ENCODE measurements around the gene ANKRD17. TPM values are rescaled to one million over a fixed set of nuclear protein-coding genes. Genes with fewer than 3 reads are reported as not detected.
A peak's percentile ranks its signal among the peaks of the same experiment; 100 is the strongest.

ANKRD17 gene
- total RNA-seq, 2 experiments from 2014 or later = 42.3 to 44.2 TPM

GRCh38 chr4:73092868-73093267, 165.7 kb downstream of the ANKRD17 start:
- peaks cover 28% of the 10 kb centered on the region for H3K36me3 Mint-ChIP-seq (ENCODE audit: low read depth)
- H3K4me3 Mint-ChIP-seq = no peak overlapping the region
- intact Hi-C loops (cut with micrococcal nuclease) = no loop called here
- no peaks in the 10 kb centered on the region for H3K9me3 Mint-ChIP-seq
- H3K4me1 Mint-ChIP-seq (ENCODE audit: low read depth) = peaks cover 8% of the 10 kb centered on the region
- no peak overlapping the region for H3K27ac Mint-ChIP-seq
- CTCF ChIA-PET = no interaction called here
- DNase-seq = no peak
- no peaks in the 10 kb centered on the region for H3K27me3 Mint-ChIP-seq (ENCODE audit: low read depth)

DNA sequence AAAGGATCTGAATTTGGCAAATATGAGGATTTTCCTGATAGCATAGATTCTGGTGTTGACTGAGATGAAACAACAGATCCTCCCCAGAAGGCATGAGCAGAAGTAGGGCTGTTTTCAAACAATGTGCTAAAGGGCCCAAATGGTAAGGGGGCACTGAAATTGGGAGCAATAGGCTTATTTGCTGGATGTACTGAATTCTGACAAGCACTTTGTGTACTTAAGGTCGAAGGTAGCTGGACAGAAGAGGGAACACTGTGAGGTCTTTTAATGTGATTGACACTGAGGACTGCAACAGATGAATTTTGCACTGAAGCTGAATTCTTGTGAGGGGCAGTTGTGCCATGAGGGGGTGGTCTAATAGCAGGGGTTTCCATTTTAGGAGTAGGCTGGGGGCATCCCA, 167.9 kb downstream of the ANKRD17 start:
- Mint-ChIP-seq H3K36me3 (ENCODE audit: low read depth) (peaks cover 34% of the 10 kb centered on the region), H3K4me1 (ENCODE audit: low read depth) (peaks cover 15% of the 10 kb centered on the region), H3K4me3 (no peak overlapping the region), H3K27ac (no peak overlapping the region), H3K9me3 (no peaks in the 10 kb centered on the region), H3K27me3 (ENCODE audit: low read depth) (no peaks in the 10 kb centered on the region)
- DNase-seq = no peak
- CTCF ChIA-PET = interaction anchor here (1.1 kb wide), 1 partner anchor 8 kb away, joined by 3 read pairs; no protein-coding TSS in a partner anchor
- intact Hi-C loops (cut with micrococcal nuclease) = no loop called here

- Mint-ChIP-seq H3K9me3 (no peaks in the 10 kb centered on the region), H3K4me1 (ENCODE audit: low read depth) (peaks cover 17% of the 10 kb centered on the region), H3K36me3 (ENCODE audit: low read depth) (peaks cover 37% of the 10 kb centered on the region), H3K27me3 (ENCODE audit: low read depth) (no peaks in the 10 kb centered on the region), H3K4me3 (no peak overlapping the region), H3K27ac (no peak overlapping the region)
- intact Hi-C loops (cut with micrococcal nuclease) = no loop called here
- CTCF ChIA-PET = interaction anchor here (1.2 kb wide), 1 partner anchor 169 kb away, joined by 4 read pairs; no protein-coding TSS in a partner anchor
- DNase-seq = no peak
Measured at GRCh38 chr4:73087871-73088270, 170.7 kb downstream of the ANKRD17 start.

DNA sequence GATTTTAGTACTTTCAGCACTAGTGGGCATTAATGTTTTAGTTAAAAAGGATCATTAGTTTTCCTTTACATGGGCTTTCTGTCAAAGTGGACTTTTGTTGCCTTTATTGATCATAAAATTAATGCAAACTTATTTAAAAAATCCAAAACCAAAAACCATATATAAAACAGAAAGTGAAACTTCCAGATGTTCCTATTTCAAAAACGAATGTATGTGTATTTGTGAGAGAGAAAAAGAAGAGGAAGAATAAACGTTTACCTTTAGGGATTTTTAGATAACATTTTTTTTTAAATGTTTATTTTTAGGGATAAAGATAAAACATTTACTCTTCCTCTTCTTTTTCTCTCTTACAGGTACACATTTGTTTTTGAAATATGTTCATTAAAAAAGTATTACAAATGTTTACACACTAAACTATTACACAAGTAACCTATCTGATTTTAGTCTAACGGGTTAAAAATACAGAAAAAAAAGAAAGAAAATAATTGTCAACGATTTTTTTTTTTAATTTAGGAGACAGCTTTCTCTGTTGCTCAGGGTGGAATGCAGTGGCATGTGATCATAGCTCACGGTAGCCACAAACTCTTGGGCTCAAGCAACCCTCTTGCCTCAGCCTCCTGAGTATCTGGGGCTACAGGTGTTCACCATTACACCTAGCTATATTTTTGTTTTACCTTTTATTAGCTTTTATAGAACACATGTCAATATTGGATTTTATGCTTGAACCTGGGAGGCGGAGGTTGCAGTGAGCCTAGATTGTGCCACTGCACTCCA, 172.3 kb downstream of the ANKRD17 start:
- Mint-ChIP-seq H3K4me1 (ENCODE audit: low read depth) (peaks cover 17% of the 10 kb centered on the region), H3K9me3 (no peaks in the 10 kb centered on the region), H3K27ac (no peak overlapping the region), H3K4me3 (peak overlapping the region; percentile 36), H3K27me3 (ENCODE audit: low read depth) (no peaks in the 10 kb centered on the region), H3K36me3 (ENCODE audit: low read depth) (peaks cover 32% of the 10 kb centered on the region)
- CTCF ChIA-PET = interaction anchor here (1.0 kb wide), 2 partner anchors 16 to 171 kb away, joined by 3 read pairs; no protein-coding TSS in a partner anchor
- DNase-seq = no peak
- intact Hi-C loops (cut with micrococcal nuclease) = loop anchor here (1.0 kb wide), 2 partner anchors 17 to 171 kb away; partner anchors contain the start of gene COX18

GRCh38 chr4:73080789-73081188, 177.8 kb downstream of the ANKRD17 start:
- H3K27ac Mint-ChIP-seq = peak overlapping the region; percentile 27
- intact Hi-C loops (cut with micrococcal nuclease) = no loop called here

DNA sequence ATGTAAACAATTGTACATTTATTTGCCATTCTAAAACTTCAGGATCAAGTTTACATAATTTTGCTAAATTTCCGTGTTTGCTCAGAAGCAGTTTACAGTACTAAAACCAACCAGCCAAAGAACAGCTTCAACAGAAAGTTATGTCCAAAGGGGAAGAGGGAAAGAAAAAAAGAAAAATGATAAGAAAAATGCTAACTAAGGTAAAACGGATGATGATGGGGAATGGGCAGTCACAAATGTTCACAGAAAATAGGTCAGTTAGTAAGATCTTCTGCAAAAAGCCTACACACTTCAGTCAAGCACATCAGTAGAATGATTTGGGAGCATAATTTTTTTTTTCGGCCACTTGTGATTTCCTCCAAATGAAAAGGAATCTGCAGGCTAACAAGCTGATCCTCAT, 182.8 kb downstream of the ANKRD17 start:
- Mint-ChIP-seq H3K27me3 (ENCODE audit: low read depth) (no peaks in the 10 kb centered on the region), H3K4me3 (no peak overlapping the region), H3K36me3 (ENCODE audit: low read depth) (peaks cover 28% of the 10 kb centered on the region), H3K4me1 (ENCODE audit: low read depth) (peaks cover 8% of the 10 kb centered on the region), H3K27ac (peak overlapping the region; percentile 34), H3K9me3 (no peaks in the 10 kb centered on the region)
- intact Hi-C loops (cut with micrococcal nuclease) = no loop called here
- no peak for DNase-seq
- CTCF ChIA-PET = no interaction called here

More at GRCh38 chr4:73080789-73081188, 177.8 kb downstream of the ANKRD17 start:
- Mint-ChIP-seq H3K4me1 (ENCODE audit: low read depth) (peaks cover 14% of the 10 kb centered on the region), H3K27me3 (ENCODE audit: low read depth) (no peaks in the 10 kb centered on the region), H3K4me3 (no peak overlapping the region), H3K36me3 (ENCODE audit: low read depth) (peaks cover 35% of the 10 kb centered on the region), H3K9me3 (no peaks in the 10 kb centered on the region)
- CTCF ChIA-PET = interaction anchor here (0.7 kb wide), 1 partner anchor 170 kb away, joined by 3 read pairs; no protein-coding TSS in a partner anchor
- DNase-seq = no peak

- DNase-seq = no peak
- Mint-ChIP-seq H3K27me3 (ENCODE audit: low read depth) (no peaks in the 10 kb centered on the region), H3K4me3 (peak overlapping the region; percentile 72), H3K4me1 (ENCODE audit: low read depth) (peaks cover 21% of the 10 kb centered on the region), H3K27ac (peak overlapping the region; percentile 93), H3K9me3 (no peaks in the 10 kb centered on the region), H3K36me3 (ENCODE audit: low read depth) (peaks cover 7% of the 10 kb centered on the region)
- intact Hi-C loops (cut with micrococcal nuclease) = no loop called here
- CTCF ChIA-PET = interaction anchor here (1.5 to 1.8 kb wide), 2 partner anchors 31 to 187 kb away, joined by 3 to 8 read pairs; no protein-coding TSS in a partner anchor
Measured at GRCh38 chr4:73070074-73070390, 188.6 kb downstream of the ANKRD17 start.

DNA sequence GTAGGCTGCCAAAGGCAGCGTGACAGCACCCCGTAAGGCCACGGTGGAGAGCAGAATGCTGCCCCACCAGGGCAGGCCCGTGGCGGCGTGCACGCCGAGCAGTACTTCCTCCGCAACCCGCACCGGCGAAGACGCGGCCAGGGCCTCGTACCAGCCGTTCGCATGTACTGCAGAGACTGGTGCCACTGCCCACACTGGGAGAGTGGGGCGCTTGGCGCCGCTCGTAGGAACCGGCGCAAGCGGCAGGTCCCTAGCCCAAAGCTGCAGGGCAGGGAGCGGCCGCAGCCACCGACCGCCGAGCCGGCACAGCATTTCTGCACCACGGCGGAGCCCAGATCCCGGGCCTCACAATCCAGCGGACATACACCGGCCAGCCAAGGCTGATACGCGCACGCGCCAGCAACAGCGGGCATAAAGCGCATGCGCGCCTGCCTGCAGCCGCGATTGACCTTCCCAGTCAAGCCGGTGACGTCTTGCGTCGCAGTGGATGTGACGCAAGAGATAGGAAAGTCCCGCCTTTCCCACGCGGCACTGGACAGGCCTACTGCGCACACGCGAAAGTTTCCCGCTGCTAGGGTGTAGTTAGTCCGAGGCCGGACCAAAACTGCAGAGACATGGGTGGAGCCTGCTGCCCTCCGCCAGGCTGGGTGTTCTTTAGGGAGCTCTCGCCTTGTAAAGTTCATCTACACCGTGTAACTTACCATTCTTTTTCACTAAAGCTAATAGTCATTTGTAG, 189.1 kb downstream of the ANKRD17 start, which contains the start of gene COX18:
TSS of gene COX18 (minus strand) at position 379 of the 736 bp plus-strand sequence. CDS start at position 312, 67 bp downstream.
- peak; percentile 97 for DNase-seq
- intact Hi-C loops (cut with micrococcal nuclease) = loop anchor here (1.0 to 2.0 kb wide), 5 partner anchors 17 to 467 kb away; no protein-coding TSS in a partner anchor
- peaks cover 10% of the 10 kb centered on the region for H3K36me3 Mint-ChIP-seq (ENCODE audit: low read depth)
- peak within 1 kb of the TSS; percentile 93 for H3K27ac Mint-ChIP-seq
- no peaks in the 10 kb centered on the region for H3K9me3 Mint-ChIP-seq
- H3K27me3 Mint-ChIP-seq (ENCODE audit: low read depth) = no peaks in the 10 kb centered on the region
- CTCF ChIA-PET = interaction anchor here (1.5 to 1.8 kb wide), 2 partner anchors 31 to 188 kb away, joined by 3 to 8 read pairs; no protein-coding TSS in a partner anchor
- peak within 1 kb of the TSS; percentile 72 for H3K4me3 Mint-ChIP-seq
- H3K4me1 Mint-ChIP-seq (ENCODE audit: low read depth) = peaks cover 24% of the 10 kb centered on the region

DNA sequence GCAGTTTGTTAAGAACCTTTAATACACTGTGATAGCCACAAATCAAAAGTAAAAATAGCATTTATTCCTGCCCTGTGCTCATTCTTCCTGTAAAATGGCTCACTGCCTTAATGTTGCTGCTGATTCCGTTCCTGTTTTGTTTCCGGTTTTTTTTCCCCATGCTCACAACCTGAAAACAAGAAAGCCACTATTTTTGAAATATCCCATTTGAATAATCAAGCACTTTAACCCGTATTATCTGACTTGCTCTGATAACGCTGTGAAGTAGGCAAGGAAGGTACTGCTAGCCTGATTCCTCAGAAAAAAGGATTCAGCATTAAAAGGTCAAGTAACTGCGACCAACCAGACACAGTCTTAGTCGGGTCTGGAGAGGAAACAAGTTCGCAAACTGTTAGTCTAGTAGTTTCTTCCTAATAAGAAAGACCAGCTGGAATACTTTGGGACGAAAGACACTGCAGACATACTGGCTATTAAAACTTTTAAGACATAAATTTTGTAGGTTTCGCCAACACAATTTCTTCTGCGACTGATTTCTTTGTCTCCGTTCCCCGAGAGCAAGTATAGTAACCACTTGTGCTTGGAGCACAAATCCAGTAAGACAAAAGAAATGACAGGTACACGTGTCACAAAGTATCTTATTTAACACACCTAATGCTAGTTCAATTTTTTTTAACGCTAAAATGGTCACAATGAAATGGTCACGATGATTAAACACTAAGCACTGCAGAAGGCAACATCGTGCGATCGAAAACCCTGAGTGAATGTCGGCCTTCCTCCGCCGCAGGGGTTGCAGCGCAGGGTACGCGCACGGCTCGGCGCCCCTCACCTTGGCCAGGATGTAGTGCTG, 189.9 kb downstream of the ANKRD17 start:
- no peaks in the 10 kb centered on the region for H3K27me3 Mint-ChIP-seq (ENCODE audit: low read depth)
- intact Hi-C loops (cut with micrococcal nuclease) = loop anchor here (1.0 to 2.0 kb wide), 7 partner anchors 13 to 468 kb away; no protein-coding TSS in a partner anchor
- DNase-seq = no peak
- H3K9me3 Mint-ChIP-seq = no peaks in the 10 kb centered on the region
- CTCF ChIA-PET = interaction anchor here (1.0 kb wide), 1 partner anchor 190 kb away, joined by 3 read pairs; the partner anchor contains the start of gene ANKRD17
- peak overlapping the region; percentile 93 for H3K27ac Mint-ChIP-seq
- H3K4me3 Mint-ChIP-seq = peak overlapping the region; percentile 72
- peaks cover 13% of the 10 kb centered on the region for H3K36me3 Mint-ChIP-seq (ENCODE audit: low read depth)
- H3K4me1 Mint-ChIP-seq (ENCODE audit: low read depth) = peaks cover 28% of the 10 kb centered on the region

DNA sequence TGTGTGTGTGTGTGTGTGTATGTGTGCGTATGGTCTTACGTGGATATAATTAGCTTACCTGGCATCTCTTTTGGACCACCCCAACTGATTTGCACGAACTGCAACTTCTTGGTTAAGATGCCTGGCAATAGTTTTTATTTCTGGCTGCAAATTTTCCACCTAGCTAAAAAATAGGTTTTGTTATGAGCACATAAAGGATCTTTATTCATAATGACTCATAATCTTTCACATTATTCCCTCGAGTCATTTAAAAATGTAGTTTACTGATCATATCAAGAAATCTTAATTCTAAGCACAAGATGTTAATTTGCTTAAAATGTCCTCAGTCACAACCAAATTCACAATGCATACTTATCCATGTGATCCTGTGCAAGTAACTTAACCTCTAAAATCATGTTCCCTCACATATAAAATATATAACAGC, 190.6 kb downstream of the ANKRD17 start:
- intact Hi-C loops (cut with micrococcal nuclease) = loop anchor here (1.0 to 2.0 kb wide), 3 partner anchors 13 to 469 kb away; no protein-coding TSS in a partner anchor
- peak overlapping the region; percentile 93 for H3K27ac Mint-ChIP-seq
- peaks cover 14% of the 10 kb centered on the region for H3K36me3 Mint-ChIP-seq (ENCODE audit: low read depth)
- CTCF ChIA-PET = interaction anchor here (1.0 kb wide), 1 partner anchor 191 kb away, joined by 3 read pairs; the partner anchor contains the start of gene ANKRD17
- H3K9me3 Mint-ChIP-seq = no peaks in the 10 kb centered on the region
- peak; percentile 63 for DNase-seq
- no peaks in the 10 kb centered on the region for H3K27me3 Mint-ChIP-seq (ENCODE audit: low read depth)
- H3K4me3 Mint-ChIP-seq = peak overlapping the region; percentile 72
- H3K4me1 Mint-ChIP-seq (ENCODE audit: low read depth) = peaks cover 32% of the 10 kb centered on the region

DNA sequence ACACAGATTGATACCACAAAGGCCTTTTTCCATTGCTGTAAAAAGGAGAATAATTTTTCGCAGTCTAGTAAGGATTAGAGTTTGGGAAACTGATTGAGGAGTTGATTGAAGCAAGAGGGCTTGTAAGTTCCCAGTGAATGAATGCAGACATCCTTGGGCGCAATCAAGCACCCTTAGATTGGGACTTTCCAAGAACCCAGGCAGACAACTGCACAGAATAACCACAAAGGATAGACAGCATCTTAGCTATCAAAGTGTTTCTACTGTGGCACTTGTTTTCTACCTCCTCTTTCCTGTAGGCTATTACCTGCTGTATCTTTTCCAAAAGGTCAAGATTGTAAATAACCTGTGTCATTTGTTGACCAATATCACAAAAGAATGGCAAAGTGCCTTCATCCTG, 191.7 kb downstream of the ANKRD17 start:
- CTCF ChIA-PET = interaction anchor here (0.9 to 1.8 kb wide), 3 partner anchors 10 to 190 kb away, joined by 3 to 4 read pairs (median 3); no protein-coding TSS in a partner anchor
- Mint-ChIP-seq H3K36me3 (ENCODE audit: low read depth) (peaks cover 16% of the 10 kb centered on the region), H3K9me3 (no peaks in the 10 kb centered on the region), H3K4me1 (ENCODE audit: low read depth) (peaks cover 31% of the 10 kb centered on the region), H3K27ac (peak overlapping the region; percentile 93), H3K27me3 (ENCODE audit: low read depth) (no peaks in the 10 kb centered on the region), H3K4me3 (peak overlapping the region; percentile 50)
- intact Hi-C loops (cut with micrococcal nuclease) = no loop called here
- DNase-seq = peak; percentile 53
